ENCODE data around the gene TEP1. TPM values are rescaled to one million over a fixed set of nuclear protein-coding genes. Genes with fewer than 3 reads are reported as not detected.

The TEP1 gene
- total RNA-seq, 1 donor from 2014 or later: 3.3 TPM

DNA sequence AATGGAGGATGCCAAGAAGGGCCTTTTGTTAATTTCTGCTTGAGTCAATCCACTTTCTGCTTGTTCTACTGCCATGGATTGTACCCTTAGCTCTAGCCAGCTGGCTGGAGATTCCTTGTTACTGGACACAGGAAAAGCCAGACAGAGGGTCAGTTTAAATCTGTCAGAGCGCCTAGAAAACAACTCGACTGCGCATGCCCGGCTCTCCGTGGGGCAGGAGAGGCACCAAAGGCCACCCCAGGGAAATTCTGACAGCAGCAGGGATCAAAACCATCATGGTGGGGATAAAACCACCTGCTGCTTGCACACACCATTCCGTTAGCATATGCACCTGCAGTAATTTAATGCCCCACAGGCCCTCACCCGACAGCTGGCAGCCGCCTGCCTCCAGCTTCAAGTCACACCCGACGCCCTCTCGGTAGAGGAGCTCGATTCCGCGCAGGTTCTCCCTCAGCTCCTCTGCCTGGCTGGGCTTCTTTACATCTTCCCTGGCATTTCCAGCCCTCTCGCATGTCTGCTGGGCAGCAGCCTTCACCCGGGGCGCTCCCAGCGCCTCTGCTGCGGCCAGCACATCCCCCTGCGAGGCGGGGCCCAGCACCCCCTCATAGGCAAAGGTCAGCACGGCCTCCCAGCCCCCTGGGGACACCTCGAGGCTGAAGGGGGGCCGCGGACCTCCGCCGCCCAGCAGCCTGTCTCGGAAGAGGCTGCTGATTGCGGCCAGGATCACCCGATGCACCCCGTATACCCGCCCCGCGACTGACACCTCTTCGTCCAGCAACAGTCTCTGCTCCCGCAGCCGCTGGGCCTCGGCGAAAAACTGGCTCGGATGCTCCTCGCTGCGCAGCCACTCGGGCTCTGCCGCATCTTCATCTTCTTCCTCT, 21.6 kb upstream of the TEP1 start:
- DNase-seq (ENCODE audit: low spot score in 2 of 2): peak; percentile 71 to 73

DNA sequence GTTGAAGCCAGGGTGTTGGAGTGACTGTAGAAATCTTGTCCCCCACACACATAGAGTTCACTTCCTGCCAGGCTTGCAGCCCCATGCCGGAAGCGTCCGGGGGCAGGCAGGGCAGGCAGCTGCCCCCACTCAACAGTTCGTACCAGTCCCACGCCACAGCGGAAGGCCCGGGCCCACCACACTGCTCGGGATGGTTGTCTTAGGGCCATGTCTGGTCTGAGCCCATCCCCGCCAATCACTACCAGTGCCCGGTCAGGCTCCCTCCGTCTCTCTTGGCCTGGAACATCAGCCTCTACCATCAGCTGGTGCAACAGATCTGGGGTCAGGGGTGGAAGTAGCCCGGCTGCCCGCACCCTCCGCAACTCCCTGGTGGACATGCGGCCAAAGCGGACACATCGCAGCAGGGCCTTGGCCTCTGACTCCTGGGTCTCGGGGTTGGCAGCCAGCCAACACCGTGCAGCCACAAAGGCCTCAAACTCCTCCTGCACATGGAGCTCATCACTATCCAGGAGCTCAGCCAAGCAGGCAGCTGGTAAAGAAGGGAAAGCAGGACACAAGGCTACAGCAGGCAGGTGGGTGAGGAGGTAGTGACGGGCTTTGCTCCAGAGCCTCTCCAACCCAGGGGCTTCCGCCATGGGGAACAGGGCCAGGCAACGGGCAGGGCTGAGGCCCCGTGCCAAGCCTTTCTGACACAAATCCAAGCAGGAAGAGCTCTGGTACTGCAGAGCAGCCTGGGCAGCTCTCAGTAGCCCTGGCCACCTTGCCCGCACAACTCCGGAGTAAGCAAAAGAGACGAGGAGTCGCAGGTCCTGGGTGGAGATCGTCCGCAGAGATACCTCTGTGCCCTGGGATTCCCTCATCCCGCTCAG, 16.7 kb upstream of the TEP1 start:
- no peak for FAIRE-seq
- DNase-seq (ENCODE audit: low spot score in 2 of 2): no peak

More for the DNA sequence above, 21.6 kb upstream of the TEP1 start:
- no peak for FAIRE-seq

DNA sequence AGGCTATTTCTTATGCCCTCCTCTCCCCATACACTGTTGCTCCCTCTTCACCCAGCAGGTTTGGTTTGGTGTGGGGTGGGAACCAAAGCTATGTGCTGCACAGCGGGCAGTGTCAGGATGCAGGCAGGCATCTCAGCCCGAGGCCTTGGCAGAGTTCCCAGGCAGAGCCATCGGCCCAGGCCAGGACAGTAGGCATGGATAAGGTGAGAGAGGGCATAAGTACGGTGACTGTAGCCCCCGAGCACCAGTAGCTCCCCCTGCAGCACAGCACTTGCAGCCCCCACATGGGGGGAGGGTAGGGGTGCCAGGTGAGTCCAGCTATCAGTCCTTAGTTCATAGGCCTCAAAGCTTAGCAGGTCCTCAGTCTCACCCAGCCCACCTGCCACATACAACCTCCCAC, 15.5 kb upstream of the TEP1 start:
- no peak for FAIRE-seq
- no peak for DNase-seq (ENCODE audit: low spot score in 2 of 2)

DNA sequence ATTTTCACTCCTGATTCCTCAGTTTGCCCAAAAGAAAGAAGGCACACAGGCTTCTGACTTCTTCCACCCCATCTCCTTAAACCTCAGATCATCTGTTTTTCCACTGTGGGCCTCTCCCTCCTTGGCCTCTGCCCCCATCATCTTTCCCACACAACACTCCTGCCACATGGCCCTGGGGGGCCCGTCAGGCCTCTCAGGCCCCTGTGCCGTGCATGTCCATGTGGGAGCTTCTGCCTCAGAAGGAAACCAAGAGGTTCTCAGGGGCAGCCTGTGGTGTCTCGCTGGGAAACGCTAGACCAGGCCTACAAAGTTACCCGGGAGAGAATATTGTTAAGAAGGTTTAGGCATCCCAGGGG, 14.7 kb upstream of the TEP1 start:
- DNase-seq (ENCODE audit: low spot score in 2 of 2) (no peak), FAIRE-seq (no peak)

DNA sequence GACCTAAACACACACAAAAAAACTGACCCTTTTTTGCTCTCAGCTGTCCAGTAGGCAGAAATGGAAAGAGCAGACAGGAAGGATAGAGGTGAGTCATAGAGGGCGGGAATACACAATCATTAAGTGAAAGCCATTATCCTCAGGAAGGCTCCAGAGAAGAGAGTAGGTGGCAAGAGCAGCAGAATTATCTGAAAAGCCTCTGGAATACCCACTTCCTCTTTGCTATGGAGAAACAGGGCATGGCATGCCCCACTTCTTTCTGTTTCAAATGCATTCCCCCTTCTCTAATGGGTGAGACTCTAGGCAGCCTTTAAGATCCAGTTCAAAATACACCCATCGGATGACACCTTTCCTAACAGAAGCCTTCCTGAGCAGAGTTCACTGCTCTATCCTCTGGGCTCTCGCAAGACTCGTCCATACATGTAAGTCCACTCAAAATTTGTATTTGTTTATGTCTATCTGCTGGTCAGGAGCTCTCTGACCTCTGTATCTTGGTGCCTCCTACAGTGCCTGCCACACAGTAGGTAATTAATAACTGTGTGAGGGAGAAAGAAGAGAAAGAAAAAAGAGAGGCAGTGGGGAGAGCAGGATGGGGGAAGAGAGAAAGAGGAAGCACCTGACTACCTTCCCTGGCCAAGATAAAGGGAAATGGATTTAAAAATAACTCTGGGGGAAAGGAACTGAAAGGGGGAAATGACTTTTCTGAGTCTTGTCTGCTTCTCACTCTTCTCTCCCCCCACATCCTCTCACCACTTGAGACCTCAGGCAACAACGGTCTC, 14.1 kb upstream of the TEP1 start:
- DNase-seq (ENCODE audit: low spot score in 2 of 2): no peak
- no peak for FAIRE-seq

DNA sequence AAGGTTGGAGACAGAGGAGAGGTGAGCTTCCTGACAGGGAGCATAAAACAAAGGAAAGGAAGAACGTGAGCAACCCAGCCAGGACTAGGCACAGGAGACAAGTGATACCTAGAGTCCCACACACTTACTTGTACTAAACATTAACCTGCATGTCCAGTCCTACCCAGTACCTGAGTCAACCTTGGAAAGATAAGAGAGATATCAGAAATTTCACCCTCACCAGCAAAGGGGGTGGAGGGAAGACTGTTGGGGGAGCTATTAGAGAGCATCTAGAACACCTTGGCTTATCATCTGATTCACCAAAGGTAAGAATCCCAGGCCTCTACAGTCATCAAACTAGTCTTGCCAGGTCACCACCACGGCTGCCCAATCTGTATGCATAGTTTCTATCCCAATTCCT, 11.6 kb upstream of the TEP1 start:
- DNase-seq (ENCODE audit: low spot score in 2 of 2): no peak
- no peak for FAIRE-seq

DNA sequence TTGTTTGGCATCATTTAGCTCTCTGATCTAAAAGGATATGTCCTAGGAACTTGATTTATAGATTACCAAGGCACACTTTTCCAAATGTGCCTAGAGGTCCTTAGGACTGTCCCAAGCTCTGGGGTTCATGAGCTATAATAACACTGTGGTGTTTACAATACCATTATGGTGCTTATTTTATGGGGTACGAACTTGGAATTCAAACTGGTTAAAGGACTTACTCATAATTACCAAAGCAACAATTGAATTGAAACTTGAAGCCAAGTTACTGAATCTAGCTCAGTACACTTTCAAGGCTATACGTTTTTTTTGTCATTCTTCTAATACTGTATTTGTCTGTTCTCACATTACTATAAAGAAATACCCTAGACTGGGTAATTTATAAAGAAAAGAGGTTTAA, 9.6 kb upstream of the TEP1 start:
- DNase-seq (ENCODE audit: low spot score in 2 of 2) (no peak), FAIRE-seq (no peak)

DNA sequence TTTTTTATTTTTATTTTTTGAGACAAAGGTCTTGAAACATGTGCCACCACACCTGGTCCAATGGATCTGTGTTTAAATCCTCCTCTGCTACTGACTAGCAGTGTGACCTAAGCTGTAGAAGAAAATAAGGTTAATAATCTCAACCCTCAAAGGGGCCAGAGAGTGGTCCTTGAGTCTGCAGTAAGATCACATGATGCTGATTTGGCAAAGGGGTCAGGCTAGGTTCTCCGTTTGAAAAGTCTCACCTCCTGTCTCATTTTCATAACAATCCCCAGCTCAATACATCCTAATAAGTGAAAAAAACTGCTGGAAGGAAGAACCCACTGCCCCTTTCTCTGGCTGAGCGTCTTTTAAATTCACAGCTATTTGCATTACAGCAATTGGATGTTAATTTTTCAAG, 8.0 kb upstream of the TEP1 start:
- DNase-seq (ENCODE audit: low spot score in 2 of 2) (no peak), FAIRE-seq (no peak)

DNA sequence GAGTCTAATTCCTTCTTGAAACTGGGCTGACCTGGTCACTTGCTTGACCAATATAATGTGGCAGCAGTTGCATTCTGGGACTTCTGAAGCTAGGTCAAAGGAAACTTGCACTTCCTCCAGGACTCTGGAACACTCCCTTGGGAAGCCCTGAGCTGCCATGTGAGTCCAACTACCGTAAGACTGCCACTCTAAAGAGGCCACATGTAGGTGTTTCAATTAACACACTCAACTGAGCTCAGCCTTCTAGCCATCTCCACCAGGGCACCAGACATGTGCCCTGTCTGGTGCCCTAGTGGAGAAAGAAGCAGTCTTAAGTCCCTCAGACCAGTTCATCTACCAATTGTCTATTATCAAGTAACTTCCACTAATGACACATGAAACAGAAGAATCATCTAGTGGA, 6.1 kb upstream of the TEP1 start:
- FAIRE-seq (no peak), DNase-seq (ENCODE audit: low spot score in 2 of 2) (no peak)

DNA sequence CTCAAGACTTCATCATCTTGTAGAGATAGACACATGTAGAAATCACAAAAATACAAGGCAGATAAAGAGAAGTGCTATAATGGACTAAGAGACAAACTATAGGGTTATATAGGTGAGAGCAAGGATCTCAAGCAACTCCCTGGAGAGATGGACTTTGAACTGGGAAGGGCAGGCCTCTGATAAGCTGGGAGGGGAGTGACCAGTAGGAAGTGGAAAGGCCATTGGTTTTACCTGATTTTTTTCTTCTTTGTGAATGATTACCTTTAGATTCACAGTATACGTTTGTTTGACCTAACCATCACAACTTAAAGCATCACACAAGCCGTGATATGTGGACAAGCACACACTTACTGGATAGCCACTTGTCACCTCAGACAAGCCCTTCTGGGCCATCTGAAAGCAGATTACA, 5.2 kb upstream of the TEP1 start:
- DNase-seq (ENCODE audit: low spot score in 2 of 2) (no peak), FAIRE-seq (no peak)

DNA sequence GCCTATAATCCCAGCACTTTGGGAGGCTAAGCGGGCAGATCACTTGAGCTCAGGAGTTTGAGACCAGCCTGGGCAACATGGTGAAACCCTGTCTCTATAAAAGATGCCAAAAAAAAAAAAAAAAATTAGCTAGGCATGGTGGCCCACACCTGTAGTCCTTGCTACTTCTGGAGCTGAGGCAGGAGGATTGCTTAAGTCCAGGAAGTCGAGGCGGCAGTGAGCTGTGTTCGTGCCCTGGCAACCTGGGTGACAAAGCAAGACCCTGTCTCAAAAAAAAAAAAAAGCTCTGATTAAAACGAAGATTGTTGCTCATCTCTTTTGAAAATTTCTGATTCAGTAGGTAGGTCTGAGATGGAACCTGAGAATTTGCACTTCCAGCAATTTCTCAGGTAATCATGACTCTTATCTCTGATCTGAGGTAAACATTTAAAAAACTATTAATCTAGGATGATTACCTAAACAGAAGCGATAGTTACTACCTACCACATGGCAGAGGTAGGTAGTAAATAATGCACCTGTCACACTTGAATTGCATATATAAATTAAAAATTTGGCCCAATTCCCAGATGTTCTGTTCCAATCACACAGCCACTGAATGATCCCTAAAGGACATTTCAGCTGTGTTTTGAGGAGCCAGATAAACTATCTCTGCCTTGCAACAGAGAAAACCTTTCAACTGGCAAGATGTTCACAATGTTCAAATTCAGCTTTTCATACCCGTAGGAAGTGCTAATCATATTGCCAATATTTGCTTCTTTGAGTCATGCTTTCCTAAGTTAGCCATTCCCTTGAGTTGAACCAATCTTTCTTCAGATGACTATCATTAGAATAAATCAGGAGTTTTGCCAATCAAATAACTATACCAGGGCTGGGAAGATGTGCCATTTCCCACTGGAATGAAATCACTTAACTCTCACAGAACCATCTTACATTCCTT, 4.2 kb upstream of the TEP1 start:
- no peak for FAIRE-seq
- no peak for DNase-seq (ENCODE audit: low spot score in 2 of 2)

DNA sequence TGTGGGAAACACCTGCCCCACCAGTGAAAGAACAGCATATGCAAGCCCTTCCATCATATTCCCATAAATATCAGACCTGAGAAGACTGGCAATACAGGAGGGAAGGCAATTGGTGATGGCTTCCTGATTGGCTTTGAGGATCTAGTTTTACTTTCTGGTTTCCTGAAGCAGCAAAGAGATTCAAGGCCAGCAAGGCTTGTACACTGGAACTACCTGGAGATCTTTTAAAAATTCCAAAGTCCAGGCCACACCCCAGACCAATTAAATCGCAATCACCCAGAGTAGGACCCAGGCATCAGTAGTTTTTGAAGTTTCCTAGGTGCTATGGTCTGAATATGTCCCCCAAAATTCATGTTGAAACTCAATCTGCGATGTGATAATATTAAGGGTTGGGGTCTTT, 2.9 kb upstream of the TEP1 start:
- DNase-seq (ENCODE audit: low spot score in 2 of 2): no peak
- FAIRE-seq: no peak

DNA sequence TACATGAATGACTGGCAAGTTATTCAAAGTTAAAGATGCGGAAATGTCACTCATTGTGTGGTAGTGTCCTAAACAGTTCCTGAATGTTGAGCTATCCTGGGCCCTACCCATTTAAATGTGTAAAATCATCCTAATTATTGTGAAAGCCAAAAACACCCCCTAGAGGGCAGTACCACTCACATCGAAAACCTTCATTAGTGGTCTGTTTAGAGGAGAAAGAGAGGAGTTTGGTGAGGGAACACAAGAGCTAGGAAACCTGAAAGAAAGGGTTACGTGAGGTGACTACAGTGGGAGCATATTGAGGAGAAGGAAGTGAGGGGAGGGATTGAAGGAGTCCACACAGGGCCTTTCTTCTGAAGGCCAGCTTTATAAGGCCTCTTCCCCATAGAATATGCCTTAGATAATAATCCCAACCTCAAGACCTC, 2.5 kb upstream of the TEP1 start:
- DNase-seq (ENCODE audit: low spot score in 2 of 2) (no peak), FAIRE-seq (no peak)

DNA sequence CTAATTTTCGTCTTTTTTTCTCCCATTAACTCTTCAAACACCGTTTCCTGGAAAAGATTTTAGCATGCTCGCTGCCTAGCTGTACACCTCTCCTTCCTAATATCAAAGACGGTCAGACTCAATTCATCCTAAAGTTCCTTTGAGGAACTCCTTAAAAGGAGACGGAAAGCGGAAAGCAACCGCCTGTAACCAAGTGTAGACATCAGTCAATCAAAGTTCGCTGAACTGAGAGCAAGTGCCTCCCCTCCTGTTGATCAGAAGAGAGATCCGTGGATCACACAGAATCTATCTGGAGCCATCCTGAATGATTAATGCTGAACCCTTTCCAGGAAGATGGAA, 412 bp upstream of the TEP1 start:
- DNase-seq (ENCODE audit: low spot score in 2 of 2): no peak
- no peak for FAIRE-seq

DNA sequence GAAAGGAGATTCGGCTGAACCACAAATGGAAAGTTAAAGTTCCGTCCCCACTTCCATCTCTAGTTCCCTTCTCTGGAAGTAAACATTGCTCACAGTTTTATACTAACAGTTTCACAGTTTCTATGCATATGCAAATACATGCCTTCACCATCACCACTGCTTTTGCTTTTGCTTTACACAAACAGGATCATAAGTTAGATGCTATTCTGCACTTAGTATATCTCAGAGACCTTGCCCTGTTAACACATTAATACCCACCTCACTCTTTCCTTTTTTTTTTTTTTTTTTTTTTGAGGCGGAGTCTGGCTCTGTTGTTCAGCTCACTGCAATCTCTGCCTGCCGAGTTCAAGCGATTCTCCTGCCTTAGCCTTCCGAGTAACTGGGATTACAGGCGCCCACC, 890 bp downstream of the TEP1 start:
- no peak for FAIRE-seq

DNA sequence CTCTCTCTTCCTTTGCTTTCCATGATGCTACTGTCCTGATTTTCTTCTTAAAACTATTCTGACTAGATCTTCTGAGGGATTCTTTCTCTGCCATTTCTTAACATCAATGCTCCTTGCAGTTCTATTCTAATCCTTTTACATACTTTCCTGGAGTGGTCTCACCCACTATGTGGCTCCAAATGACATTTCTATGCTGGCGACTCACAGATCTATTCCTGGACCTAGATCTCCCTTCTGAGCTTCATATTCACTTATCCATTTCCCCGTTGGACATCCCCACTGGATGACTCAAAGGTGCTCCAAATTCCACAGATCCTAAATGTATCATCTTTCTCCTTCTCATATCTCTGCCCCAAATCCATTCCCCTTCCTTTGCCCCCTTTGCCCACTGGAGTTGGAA, 4.1 kb downstream of the TEP1 start:
- no peak for DNase-seq (ENCODE audit: low spot score in 2 of 2)
- FAIRE-seq: no peak

More for the DNA sequence above, 890 bp downstream of the TEP1 start:
- no peak for DNase-seq (ENCODE audit: low spot score in 2 of 2)

DNA sequence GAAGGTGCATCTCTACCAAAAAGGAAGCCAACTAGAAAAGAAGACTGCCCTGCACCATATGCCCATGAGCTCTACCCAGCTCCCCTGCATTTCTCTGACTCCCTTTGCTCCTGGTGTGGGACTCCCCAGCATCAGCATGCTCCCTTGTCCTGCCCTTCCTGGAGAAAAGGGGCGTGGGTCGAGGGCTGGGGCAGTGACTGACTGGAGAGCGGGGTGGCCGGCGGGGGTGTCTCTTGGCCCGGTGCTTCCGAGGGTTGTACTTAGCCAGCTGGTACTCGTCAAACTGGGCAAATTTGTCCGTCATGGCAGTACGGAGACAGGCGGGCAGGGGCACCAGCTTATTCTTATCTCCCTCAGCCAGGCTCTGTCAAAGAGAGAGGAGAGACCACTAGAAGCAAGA, 9.8 kb downstream of the TEP1 start:
- FAIRE-seq: no peak
- DNase-seq (ENCODE audit: low spot score in 2 of 2): no peak

DNA sequence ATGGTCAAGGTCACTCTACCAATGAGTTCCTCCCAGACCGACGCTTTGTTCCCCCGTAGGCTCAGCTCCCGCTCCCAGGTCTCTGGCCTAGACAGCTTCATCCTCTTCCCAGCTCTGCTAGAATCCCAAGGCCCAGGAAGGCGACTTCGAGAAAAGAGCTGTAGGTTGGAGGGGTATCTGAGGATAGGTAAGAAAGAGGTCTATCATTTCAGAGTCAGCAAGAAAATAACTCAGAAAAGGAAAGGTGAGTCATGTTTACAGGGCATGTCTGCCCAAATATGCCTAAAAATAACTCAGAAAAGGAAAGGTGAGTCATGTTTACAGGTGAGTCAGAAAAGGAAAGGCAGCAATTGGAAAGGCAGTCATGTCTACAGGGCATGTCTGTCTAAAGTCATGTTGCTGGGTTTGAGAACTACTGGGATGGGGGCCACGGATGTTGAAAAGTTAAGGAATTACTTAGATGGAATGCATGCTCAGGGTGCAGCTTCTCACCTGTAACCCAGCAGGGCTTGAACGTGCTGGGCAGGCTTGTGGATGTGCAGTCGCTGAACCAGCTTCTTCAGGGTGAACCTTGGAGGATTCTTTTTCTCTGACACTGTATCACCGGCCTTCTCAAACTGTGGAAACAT, 12.2 kb downstream of the TEP1 start:
- no peak for FAIRE-seq
- DNase-seq (ENCODE audit: low spot score in 2 of 2): no peak

DNA sequence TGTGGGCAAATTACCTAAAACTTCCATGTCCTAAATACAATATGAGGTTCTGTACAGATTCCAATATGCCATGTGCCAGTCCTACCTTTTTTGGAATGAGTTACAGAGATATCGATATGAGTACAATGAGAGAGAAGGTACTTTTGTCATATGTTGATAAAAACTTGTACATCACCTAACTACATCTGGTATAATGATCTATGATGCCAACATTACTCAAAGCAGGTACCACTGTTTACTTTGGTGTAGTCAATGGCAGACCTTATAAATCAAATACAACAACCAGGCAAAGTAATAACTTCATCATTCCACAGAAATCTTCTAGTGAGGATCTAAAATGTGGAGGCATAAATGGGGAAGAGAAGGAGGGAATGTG, 12.7 kb downstream of the TEP1 start:
- no peak for FAIRE-seq
- DNase-seq (ENCODE audit: low spot score in 2 of 2): no peak

DNA sequence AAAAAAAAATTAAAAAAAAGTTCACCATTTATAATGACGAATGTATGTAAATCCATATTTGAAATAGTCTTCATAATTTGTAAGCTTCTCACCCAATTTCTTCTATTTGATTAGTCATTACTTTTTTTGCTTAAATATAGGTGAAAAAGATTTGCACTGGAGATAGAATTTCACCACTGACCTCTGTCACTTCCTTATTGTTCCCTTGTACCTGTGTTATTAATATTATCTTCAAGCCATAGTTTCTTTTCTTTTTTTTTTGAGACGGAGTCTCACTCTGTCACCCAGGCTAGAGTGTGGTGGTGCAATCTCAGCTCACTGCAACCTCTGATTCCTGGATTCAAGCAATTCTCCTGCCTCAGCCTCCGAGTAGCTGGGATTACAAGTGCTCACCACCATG, 15.8 kb downstream of the TEP1 start:
- FAIRE-seq (no peak), DNase-seq (ENCODE audit: low spot score in 2 of 2) (no peak)
